GM18868 (cell line): ENCODE data around the gene STX17.
"Not testable (repeated sequence)": the region's sequence is repeated elsewhere in the genome, so short reads cannot be mapped to it uniquely, and the experiment has no call there.

Experiments used
- ATAC-seq: cut with Tn5 transposase; IDR thresholded peaks from one replicate; pipeline ENCODE4 v1.9.1; 2021; ENCODE audit warnings: mild to moderate bottlenecking, moderate library complexity; ENCODE audit not compliant: unreplicated experiment

Gene STX17

GRCh38 chr9:99966716-99967115, 60.3 kb downstream of the STX17 start:
- ATAC-seq: no peak

GRCh38 chr9:99967457-99967856, 61.0 kb downstream of the STX17 start:
- ATAC-seq: no peak

GRCh38 chr9:99970481-99970880, 64.0 kb downstream of the STX17 start:
- ATAC-seq: no peak

- ATAC-seq: no peak
Measured at GRCh38 chr9:99971410-99971809, 65.0 kb downstream of the STX17 start.

GRCh38 chr9:99973455-99973854, 67.0 kb downstream of the STX17 start:
- ATAC-seq: no peak

GRCh38 chr9:99977033-99977792, 70.8 kb downstream of the STX17 start:
- ATAC-seq: no peak

- no peak for ATAC-seq
Measured at GRCh38 chr9:99978221-99978620, 71.8 kb downstream of the STX17 start.

- no peak for ATAC-seq
Measured at GRCh38 chr9:99980598-99980997, 74.1 kb downstream of the STX17 start.

- ATAC-seq: no peak
Measured at GRCh38 chr9:99986642-99987041, 80.2 kb downstream of the STX17 start.

GRCh38 chr9:99990508-99990907, 84.1 kb downstream of the STX17 start:
- not testable (repeated sequence) for ATAC-seq

- ATAC-seq: no peak
Measured at GRCh38 chr9:99998266-99998665, 91.8 kb downstream of the STX17 start.

GRCh38 chr9:99998866-99999265, 92.4 kb downstream of the STX17 start:
- no peak for ATAC-seq

GRCh38 chr9:99999797-100000196, 93.3 kb downstream of the STX17 start:
- no peak for ATAC-seq

GRCh38 chr9:100011062-100011681, 104.7 kb downstream of the STX17 start:
- no peak for ATAC-seq

- ATAC-seq: no peak
Measured at GRCh38 chr9:100012279-100012678, 105.8 kb downstream of the STX17 start.

GRCh38 chr9:100013573-100013972, 107.1 kb downstream of the STX17 start:
- ATAC-seq: no peak

GRCh38 chr9:100014846-100015245, 108.4 kb downstream of the STX17 start:
- no peak for ATAC-seq

GRCh38 chr9:100019541-100019940, 113.1 kb downstream of the STX17 start:
- no peak for ATAC-seq
